ENCODE data around the gene FDX2. TPM values are rescaled to one million over a fixed set of nuclear protein-coding genes. Genes with fewer than 3 reads are reported as not detected.
"Not testable (repeated sequence)": the region's sequence is repeated elsewhere in the genome, so short reads cannot be mapped to it uniquely, and the experiment has no call there.

Gene FDX2
- 6.8 and 13.9 TPM in 2 replicates for total RNA-seq

DNA sequence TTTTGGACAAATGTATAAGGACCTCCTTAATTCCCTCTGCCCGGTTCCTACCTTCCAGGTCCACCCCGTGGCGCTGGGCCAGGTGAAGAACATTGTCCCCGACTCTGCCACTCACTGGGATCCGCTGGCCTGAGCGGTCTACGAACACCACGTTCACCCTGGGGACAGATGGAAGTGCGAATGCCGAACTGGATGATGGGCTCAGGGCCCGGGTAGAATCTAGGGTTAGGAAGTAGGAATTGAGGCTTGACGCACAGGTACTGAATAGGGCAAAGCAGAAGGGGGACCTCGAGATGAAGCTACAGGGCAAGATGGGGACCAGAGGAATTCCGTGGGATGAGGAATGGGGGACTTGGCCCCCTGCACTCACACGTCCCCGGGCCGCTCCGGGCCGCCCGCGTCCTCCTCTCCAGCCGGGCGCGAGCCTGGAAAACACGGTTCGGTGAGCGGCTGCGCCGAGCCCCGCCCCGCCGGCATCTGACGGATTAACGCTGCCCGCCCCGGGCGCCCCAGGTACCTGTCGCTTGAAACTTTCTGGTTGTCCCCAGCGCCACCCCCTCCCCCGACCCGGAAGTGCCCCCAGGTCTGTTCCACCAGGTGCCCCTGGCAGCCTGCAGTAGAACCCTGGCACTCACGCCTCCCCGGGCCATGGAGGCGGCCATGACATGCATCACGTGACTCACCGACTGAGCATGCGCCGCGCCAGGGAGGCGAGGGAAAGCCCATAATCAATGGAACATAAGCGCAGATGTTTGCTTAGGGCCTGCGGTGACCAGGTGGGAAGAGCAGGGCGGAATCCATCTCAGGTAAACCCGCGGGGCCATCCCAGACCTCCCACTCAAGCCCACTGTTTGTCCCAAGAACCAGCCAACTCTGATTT lies at the start of gene FDX2:
FDX2 (minus strand) TSS at position 681 of the 880 bp plus-strand sequence; CDS start at position 662, 19 bp downstream.
- DNase-seq (ENCODE audit: low read depth in 2 of 2), result peak; percentile 76 to 90

DNA sequence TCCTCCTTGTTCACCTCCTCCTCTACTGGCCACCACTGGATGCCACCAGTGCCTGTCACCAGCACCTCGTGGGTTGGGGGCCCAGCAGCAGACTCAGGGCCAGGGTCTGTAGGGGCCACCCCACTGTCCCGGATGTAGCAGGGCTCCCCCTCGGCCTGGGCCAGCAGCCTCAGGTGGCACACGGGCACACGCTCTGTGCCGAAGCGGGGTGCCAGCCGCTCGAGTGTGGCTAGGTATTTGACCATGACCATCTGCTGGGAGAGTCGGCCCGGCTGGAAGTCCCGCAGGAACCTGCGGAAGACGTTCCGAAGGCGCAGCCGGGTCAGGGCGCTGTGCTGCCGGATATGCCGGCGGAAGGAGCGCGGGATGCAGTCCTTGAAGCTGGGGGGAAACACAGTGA lies 49.7 kb upstream of the FDX2 start:
- DNase-seq (ENCODE audit: low read depth in 2 of 2), result no peak

DNA sequence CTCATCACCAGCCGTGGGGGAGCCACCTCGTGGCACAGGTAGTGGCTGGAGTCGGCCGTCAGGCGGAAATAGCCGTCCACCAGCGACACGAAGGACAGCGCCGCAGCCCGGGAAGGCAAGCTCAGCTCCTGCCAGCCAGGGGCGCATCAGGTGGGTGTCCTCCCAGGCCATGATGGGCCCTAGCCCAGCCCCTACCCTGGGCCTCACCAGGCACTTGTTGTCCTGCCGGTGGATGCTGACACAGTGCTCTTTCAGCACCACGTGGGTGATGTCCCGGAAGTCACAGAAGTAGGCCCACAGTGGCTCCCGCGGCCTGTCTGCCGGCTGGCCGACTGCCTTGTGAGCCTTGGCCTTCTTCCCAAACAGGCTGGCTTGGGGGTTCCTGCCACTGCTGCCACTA lies 48.8 kb upstream of the FDX2 start:
- peak in 1 of 2 donors; percentile 12 for DNase-seq (ENCODE audit: low read depth in 2 of 2)

DNA sequence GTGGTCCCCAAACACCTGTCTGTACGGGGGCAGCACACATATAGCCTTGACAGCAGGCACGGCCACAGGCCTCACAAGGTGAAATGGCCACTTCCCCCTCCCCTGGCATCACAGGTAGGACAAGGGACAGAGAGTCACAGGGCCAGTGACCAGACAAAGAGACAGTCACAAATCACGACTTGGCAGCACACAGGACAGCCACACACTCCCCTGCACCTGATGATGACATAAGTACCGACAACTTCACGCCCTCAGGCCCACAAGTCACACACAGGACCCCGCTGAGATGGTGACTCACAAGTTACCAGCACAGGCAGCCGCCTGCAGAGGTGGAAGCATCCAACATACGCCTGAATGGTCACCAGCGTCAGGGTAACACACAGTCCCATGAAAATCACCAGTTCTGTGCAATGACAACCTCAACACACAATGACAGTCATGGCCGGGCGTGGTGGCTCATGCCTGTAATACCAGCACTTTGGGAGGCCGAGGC lies 48.0 kb upstream of the FDX2 start:
- DNase-seq (ENCODE audit: low read depth in 2 of 2), result no peak

DNA sequence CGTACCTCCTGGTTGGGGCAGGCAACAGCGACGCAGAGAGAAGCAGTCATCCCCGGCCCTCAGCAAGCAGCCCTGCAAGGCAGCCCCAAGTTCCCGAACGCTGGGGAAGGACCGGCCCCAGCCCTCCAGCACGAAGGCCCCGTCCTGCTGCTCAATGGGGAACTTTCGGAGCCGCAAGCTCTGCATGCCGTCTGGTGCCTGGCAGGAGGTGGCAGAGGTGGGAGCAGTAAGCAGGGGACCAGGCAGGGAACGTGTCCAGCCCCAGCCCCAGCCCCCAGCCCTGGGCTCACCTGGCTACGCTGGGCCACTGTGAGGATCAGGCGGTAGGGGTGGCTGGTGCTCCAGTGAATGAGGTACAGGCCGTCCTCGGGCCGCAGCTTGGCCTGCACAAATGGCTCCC lies 46.4 kb upstream of the FDX2 start:
- no peak for DNase-seq (ENCODE audit: low read depth in 2 of 2)

DNA sequence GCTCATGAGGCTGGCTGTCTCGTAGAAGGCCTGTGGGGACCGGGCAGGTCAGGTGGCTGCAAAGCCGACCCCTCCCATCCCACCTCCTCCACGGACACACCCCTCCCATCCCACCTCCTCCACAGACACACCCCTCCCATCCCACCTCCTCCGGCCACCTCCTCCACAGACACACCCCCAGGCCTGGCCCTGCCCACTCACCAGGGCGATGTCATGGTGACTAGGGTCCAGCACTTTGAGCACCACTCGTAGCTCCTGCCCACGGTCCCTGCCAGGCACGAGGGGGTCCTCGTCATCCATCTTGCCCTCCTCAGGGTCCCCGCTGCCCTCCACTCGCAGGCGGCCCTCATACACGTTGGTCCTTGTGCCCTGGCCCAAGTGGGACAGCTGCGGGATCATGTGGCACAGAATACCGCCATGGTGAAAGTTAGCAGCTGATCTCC lies 45.8 kb upstream of the FDX2 start:
- DNase-seq (ENCODE audit: low read depth in 2 of 2), result no peak

DNA sequence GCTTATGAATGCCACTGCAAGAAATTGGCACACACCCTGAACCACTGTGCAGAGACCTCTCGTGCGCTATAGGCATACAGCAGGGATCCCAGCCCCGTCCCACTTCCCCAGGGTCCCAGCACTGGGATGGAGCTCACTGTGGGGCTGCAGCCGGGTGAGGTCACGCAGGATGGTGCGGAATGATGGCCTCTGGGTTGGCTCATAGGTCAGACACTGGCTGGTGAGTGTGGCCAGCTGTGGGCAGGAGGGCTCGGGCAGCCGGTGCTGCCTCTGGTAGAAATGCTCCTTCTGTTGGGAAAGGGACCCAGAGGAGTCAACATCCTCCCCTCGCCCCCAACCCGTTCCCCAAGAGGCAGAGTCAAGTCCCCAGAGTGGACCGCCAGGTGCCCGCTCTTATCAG lies 40.6 kb upstream of the FDX2 start:
- no peak for DNase-seq (ENCODE audit: low read depth in 2 of 2)

DNA sequence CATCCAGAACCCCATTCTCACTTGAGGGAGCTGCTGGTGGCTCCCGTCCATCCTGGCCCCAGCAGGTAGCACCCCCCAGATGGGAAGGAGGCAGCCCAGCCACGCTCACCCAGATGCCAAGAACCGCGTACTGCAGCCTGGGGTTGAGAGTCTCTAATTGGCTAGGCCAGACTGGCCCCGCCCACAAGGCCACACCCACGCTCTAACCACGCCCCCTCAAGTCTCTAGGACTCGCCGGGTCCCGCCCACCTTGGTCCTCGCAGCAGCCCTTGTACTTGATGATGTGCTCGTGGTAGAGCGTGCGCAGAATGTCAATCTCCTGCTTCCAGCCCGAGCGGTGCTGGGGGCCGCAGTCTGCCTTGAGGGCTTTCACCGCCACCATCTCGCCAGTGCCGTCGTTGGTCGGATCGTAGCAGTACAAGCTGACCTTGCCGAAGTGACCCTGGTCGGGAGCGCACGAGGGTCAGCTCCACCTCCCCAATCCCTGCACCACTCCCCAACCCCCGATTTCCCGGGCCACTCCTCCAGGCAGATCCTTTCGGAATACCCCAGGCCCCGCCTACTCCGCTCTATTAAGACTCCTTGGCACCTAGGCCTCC lies 38.1 kb upstream of the FDX2 start:
- DNase-seq (ENCODE audit: low read depth in 2 of 2), result peak in 1 of 2 donors; percentile 45

DNA sequence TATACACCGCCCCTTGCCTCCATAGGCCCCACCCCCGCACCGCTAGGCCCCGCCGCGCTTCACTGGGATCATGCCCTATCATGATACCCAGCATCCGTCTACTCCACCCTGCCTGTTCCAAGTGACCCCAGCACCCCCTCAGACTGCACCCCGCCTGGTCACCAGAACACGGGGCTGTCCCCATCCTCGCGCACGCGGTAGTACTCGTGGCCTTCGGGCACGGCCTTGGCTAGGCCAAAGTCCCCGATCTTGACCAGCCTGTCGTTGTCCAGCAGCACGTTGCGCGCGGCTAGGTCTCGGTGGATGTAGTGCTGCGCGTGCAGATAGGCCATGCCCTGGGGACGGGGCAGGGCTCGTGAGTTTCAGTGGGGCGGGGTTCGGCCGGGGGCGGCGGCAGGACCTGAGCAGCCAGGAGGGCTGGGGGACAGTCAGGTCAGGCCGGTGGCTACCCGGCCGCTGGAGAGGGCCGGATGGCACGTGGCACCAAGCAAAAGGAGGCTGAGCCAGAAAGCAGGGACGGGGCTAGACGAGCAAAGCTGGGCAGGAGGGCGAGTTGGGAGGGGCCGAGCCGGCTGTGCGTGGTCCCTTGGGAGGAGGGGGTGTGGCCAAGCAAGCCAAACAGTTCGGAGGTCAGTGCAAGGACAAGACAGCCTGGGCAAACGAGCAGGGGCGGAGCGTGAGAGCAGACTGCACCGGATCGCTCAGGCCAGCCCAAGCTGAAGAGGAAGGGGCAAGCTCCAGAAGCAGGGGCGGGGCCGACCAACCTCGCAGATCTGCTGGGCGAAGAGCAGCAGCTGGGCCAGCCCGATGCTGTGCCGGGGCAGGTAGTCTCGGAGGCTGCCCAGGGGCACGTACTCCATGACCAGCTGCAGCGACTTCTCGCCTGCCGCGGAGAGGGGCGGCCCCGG lies 37.2 kb upstream of the FDX2 start:
- DNase-seq (ENCODE audit: low read depth in 2 of 2), result no peak

DNA sequence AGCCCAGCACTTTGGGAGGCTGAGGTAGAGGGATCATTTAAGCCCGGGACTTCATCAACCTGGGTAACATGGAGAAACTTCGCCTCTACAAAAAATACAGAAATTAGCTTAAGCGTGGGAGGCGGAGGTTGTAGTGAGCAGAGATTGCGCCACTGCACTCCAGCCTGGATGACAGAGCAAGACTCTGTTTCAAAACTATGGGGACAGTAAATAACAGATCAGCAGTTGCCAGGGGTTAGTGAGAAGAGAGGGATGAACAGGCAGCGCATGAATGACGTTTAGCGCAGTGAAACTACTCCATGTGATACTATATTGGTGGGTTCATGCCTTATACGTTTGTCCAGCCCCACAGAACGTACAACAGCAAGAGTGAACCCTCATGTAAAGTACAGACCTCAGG lies 30.7 kb upstream of the FDX2 start:
- DNase-seq (ENCODE audit: low read depth in 2 of 2), result no peak

DNA sequence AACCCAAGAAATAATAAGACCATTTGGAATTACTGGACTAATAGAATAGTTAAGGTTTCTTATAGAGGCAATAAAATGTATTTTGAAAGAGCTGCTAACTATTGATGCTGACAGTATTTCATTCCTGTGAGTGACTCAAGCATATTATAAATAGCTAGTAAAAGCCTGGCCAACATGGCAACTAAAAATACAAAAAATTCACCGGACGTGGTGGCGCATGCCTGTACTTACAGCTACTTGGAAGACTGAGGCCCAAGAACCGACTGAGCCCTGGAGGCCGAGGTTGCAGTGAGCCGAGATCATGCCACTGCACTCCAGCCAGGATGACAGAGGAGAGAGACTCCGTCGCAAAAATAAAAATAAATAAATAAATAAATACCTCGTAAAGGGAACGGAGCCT lies 29.0 kb upstream of the FDX2 start:
- DNase-seq (ENCODE audit: low read depth in 2 of 2), result no peak

DNA sequence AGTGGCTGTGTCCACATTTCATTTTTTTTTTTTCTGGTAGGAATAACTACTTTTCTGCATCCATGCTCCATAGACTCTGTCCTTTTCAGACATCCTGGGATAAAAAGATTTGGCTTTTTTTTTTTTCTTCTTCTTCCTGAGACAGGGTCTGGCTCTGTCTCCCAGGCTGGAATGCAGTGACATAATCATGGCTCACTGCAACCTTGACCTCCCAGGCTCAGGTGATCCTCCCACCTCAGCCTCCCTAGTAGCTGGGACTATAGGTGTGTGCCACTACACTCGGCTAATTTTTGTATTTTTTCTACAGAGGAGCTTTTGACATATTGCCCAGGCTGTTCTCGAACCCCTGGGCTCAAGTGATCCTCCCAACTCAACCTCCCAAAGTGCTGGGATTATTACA lies 27.7 kb upstream of the FDX2 start:
- no peak for DNase-seq (ENCODE audit: low read depth in 2 of 2)

DNA sequence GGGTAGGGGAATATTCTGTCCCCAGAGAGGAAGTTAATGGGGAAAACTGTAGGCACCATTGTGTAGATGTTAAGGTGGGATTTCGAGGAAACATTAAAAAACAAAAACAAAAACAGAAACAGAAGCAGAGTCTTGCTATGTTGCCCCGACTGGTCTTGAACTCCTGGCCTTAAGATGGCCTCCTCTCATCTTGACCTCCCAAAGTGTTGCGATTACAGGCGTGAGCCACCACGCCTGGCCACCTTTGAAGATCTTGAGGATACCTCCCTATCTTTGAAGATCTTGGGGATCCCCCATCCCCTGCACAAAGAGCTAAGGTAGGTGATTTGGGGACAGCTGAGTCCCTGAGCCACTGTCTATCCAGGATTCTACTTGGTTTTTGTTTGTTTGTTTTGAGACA lies 24.2 kb upstream of the FDX2 start:
- DNase-seq (ENCODE audit: low read depth in 2 of 2), result no peak

DNA sequence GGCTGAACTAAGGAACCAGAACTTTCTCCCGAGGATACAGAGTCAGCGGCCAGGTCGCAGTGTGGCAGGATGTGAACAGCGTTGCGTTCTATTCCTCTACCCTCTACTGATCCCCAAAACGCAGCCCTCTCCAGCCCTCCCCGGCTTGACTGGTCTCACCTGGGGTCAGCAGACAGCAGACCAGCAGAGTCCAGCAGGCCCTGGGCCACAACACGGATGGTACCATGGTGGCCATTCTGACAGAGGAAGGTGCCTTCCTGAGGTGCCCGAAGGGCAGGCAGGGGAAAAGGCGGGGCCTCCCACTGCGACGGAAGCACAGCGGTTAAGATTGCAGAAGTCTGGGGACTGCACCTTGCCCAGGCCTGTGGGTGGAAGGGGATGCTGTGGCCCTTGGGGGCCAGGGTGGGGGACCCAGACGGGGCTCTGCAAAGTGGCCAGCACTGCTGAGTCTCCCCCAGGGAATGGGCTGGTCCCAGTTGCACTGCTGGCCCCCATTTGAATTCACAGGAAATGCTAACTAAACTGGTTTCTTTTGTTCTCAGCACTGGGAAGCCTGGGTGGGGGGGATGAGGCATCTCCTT lies 23.7 kb upstream of the FDX2 start, which contains the start of gene ICAM3:
ICAM3 (minus strand) TSS at position 245 of the 581 bp plus-strand sequence; CDS start at position 235, 10 bp downstream.
- DNase-seq (ENCODE audit: low read depth in 2 of 2), result no peak

DNA sequence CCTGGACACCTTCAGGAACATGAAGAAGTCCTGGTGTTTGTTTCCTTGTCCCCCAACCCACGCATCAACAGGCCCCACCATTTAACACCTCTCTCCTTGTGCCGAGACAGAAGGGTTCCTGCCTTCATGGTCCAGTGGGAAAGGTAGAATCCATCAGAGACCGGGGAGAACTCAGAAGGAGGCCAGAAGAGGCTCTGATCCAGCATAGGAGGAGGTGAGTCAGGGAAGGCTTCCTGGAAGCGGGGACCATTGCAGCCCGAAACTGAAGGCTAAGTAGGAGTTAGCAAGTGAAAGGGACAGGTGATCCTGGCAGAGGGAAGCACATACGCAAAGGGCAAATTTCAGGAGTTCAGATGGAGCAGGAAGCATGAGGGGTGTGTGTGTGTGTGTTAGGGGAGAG lies 23.1 kb upstream of the FDX2 start:
- DNase-seq (ENCODE audit: low read depth in 2 of 2), result no peak

DNA sequence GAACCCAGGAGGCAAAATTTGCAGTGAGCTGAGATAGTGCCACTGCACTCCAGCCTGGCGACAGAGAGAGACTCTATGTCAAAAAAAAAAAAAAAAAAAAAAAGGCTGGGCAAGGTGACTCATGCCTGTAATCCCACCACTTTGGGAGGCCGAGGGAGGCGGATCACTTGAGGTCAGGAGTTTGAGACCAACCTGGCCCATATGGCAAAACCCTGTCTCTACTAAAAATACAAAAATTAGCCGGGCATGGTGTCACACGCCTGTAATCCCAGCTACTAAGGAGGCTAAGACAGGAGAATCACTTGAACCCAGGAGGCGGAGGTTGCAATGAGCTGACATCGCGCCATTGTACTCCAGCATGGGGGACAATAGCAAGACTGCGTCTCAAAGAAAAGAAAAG lies 20.9 kb upstream of the FDX2 start:
- DNase-seq (ENCODE audit: low read depth in 2 of 2), result not testable (repeated sequence)

DNA sequence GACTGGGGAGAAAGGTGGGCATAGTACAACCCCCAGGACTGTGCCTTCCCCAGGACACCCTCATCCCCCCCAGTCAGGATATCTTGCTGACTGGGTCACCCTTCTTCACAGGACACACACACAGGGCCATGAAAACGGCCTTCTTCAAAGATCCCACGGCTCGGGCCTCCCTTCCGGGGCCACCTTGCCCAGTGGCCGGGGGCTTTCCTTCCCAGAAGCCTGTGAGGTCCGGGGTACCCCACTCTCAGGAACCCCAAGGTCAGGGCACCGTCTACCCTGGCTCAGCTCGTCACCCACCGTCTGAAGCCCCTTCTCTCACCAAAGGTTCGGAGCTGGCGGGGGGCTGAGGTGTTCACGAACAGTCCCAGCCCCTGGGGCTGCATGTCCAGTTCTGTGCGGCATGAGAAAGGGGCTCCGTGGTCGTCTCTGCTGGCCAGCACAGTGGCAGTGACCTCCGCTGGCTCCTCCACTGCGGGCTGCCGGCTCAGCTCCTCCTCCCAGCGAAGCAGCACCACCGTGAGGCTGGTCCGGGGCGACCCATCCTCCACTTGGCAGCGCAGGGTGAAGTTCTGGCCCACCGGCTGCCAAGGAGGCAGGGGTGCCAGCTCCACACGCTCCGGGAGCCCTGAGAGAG lies 19.7 kb upstream of the FDX2 start:
- no peak for DNase-seq (ENCODE audit: low read depth in 2 of 2)

DNA sequence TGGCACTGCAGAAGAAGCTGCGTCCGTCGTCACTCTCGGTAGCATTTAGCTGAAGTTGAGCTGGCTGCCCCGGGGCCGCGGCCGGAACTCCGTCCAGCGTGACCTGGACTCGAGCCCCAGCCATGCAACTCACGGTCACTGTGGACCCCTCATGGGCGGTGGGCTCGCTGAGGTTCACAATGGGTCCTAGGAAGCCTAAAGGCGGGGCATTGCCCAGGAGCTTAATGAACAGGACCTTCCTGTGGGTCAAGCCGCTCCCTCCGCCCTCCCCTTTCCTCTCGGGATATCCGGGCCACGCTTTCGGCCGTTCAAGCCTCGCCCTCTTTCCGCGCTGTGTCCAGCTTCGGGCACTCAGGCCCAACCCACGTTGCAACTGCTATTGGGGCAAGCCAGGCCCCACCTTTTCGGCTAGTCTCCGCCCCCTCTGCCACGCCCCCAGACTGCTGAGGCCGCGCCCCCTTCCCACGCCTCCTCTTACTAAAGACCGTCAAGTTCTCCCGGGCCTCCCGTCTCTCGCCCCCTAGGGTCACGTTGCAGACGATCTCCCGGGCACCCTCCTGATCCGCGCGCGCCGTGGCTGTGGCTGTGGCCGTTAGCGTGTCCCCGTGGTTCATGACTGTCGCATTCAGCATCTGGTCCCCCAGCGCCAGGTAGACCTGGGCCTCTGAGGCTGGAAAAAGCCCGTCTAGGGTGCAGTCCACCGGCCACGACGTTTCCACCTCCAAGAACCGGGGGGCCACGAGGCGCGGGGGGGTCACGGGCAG lies 19.0 kb upstream of the FDX2 start:
- peak; percentile 96 for DNase-seq (ENCODE audit: low read depth in 2 of 2)

DNA sequence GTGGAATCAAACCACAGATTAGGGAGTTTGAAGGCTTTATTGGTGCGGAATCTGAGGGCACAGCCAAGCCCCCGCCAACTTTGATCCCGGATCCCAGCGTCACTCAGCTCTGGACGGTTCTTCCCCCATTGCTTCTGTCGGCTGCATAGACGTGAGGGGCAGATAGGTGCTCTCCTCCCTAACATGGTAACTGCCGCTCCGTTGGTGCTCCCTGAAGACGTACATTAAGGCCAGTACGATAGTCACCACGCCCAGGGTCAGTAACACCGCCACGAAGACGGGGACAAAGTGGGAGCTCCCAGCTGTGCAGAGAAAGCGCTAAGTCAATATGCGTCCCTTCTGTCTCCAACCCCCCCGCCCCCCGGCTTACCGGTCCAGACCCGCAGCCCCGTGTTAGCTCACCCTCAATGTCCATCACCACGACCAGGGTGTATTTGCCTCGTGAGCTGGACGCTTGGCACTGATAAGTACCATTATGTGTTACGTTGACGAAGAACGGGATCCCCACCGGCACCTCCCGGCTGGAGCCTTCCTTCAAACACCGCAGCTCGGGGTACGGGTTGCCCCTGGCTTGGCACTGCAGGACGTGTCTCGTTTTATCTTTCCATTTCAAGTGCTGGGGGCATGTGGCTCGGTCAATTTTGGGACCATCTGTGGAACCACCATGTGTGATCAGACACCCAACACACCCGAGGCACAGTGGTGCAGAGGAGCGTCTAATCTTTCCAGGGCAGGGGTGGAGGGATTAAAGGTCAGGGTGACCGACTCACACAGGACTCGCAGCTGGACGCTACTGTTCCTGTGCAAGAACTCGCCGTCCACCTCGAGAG lies 18.2 kb upstream of the FDX2 start:
- DNase-seq (ENCODE audit: low read depth in 2 of 2), result peak in 1 of 2 donors; percentile 38

Measured in lung microvascular endothelial cell (primary cell).